Limb (tissue), 2 donors: Measurements from ENCODE around the gene ZNF771.
A peak's percentile ranks its signal among the peaks of the same experiment; 100 is the strongest.
"Not testable (repeated sequence)": the region's sequence is repeated elsewhere in the genome, so short reads cannot be mapped to it uniquely, and the experiment has no call there.

Source experiments
- DNase-seq, 2 donors: peaks; one replicate each; pipeline ENCODE4 v3.0.0-alpha.2; 2016; ENCODE audit errors: extremely low spot score in 2 of 2

Gene ZNF771

DNA sequence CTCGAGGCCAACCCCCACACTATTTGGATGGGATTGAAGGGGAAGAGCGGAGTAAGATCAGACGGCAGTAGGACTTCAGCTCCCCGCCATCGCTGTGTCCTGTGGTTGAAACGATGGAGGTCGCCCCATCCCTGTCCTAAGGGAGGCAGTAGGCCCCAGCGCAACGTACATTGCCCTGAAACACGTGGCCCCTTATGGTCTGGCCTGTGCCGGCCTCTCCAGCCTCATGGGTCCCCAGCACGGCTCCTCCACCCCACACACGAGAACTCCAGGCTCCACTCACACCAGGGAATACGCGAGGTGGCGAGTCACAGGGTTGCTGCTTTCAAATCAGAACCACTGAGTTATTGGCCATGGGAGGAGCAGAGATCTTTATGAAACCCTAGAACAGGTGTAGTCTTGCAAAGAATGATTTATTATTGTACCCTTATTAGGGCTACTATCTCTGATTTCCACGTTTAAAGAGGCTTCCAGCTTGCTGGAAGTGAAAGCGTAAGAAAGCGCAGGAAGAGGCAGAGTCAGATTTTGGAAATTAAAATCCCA lies 23.1 kb downstream of the ZNF771 start:
- no peak for DNase-seq

DNA sequence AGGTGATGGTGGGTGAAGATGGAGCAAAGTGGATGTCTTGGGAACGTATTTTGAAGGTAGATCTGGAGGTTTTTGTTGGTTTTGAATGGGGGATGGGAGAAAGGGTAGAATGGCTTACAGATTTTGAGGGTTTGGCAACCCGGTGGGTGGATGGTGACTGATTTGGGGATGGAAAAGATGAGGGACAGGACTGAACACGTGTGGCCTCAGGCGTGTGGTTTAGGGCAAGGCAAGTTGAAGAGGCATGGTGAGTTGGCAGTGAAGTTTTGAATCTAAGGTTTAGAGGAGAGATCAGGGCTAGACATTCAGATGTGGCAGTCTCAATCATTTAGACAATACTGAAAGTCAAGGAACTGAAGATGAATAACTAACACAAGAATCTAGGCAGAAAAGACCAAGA lies 27.4 kb downstream of the ZNF771 start:
- no peak for DNase-seq

DNA sequence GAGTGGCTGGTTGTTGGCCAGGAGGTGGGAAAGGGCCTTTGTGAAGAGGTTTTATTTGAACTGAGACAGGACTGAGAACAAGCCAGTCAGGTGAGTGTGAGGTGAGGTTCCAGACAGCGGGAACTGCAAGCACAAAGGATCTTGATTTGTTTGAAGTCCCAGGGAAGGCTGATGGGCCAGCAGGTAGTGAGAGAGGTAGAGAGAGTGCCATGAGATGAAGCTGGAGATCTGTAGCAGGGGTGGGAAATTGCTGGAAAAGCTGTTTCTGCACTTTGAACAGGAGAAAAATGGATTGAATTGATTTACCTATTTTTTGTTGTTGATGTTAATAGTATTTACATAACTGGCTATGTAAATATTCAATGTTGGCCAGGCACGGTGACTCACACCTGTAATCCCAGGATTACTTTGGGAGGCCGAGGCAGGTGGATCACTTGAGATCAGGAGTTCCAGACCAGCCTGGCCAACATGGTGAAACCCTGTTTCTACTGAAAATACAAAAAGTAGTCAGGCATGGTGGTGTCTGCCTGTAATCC lies 30.2 kb downstream of the ZNF771 start:
- no peak for DNase-seq

DNA sequence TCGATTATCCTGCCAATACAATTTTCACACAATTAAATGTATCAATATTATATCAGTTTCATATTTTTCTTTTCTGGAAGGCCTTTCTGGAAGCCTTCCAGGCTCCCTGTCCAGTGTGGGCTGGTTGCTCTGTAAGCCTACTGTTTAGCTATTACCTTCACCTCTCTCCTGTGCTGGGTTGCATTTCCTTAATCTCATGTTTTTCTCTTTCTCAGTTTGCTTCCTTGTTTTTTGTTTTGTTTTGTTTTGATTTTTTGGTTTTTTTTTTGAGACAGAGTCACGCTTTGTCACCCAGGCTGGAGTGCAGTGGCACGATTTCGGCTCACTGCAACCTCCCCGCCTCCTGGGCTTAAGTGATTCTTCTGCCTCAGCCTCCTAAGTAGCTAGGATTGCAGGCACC lies 31.4 kb downstream of the ZNF771 start:
- DNase-seq: no peak

DNA sequence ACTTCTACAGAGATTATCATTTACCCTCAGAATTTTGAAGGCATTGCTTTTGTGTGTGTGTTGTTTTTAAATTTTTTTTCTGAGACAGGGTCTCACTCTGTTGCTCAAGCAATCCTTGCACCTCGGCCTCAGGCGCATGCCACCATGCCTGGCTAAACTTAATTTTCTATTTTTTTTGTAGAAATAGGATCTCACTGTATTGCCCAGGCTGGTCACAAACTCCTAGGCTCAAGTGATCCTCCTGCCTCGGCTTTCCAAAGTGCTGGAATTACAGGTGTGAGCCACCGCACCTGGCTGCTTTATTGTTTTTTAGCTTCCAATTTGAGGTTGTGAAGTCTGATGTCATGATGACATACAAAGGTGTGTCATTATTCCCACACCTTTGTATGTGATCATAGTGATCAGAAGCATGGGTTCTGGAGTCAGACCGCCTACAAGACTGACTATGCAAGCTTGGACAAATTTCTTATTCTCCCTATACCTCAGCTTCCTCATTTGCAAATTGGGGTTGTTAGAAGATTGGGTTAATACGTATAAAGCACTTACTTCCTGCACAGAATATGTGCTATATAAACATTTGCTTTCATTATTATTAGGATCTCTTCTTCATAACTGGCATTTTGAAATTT lies 32.4 kb downstream of the ZNF771 start:
- no peak for DNase-seq

DNA sequence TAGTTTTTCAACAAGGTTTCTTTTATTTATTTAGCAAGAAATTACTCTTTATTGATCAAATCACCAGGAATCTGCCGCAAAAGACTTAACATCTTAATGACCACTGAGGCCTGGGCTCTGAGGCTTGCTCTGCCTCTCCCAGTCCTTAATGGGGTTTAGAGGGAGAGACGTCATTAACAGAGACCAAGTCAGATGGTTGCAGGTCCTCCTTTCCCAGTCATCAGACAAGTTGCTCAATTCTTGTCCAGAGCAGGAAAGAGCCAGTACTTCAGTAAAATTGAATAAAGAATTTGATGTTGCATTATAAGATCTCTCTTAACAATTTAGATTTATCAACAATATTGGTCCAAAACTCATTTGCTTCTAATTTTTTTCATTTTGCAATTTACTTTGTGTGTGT lies 36.2 kb downstream of the ZNF771 start:
- DNase-seq: no peak

DNA sequence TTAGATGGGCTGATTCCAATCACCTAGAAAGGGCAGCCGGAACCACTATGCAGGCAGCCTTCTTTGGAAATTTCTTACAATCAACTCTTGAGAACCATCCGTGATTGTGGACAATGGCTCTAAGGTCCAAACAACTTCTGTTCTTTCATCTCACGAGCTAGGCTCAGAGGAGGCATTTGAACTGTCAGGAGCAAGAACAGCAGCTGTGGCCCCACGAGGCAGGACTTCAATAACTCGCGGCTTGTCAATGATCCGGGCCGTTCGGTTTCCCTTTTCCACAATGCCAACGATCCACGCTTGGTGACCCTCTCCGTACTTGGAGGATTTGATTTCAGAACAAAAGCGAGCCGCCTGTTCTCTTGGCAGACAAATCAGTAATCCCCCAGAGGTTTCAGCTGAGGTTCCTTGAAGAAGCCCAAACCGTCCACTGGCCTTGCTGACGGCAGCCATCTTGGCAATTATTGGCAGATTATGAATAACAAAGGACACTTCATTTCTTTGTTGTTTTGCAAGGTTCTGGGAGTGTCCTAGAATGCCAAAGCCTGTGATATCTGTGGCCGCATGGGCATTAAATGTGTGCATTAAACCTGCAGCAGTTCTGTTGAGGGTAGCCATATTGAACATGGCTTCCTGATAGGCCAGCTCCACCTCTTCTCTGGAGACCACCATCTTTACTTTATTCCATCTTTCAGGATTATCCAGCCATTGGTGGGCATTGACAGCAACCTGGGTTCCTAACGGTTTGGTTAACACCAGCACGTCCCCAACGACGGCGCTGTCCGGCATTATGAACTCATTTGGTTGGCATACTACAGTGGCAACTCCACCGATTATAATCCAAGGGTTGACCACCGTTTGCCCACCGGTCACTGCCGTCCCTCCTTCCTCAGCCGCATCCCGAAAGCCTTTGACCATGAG lies 37.1 kb downstream of the ZNF771 start:
- no peak for DNase-seq

DNA sequence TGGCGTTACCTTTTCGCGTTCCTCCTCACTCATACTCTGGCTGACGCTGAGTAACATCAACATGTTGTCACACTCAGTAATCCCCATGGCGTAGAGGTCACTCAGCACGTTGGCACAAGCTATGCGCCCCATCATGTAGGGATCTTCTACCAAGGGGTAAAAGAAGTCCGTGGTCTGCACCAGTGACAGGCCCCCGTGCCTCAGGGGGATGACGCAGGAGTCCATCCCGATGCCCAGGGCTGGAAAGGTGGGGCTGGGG lies 37.7 kb downstream of the ZNF771 start:
- no peak for DNase-seq

DNA sequence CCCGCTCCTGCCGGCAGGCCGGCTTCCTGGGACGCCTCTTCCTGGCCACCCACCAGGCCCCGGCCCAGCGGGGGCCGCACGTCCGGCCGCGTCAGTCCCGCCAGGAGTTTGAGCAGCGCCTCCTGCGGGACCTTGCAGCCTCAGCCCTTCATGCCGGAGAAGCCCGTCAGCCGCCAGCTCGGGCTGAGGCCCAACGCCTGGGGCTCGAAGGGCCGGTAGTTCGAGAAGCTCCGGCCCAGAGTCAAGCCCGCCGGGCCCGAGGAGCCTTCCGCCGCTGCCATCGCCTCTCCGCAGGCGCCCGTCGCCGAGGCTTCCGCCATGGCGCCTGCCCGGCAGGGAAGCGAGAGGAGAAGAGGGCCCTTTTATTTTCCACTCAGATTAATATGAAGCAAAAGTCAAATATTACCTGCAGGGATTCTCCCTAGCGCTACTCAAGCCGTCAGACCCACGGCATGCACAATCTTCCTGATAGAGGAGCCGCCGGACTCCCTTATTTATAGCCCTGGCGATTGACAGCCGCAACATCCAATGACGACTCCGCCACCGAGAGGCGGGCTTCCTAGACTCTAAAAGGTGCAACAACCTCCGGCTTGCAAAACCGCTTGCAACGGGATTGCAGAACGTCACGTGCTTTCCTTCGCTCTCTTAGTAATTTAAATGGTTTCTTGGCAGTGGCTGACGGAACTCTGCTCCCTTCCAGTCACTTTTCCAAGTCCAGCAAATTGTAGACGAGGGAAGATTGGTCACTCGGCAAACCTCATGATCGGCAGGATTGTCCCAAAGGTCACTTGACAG lies 38.2 kb downstream of the ZNF771 start, which contains the start of gene SEPHS2:
TSS of gene SEPHS2 (minus strand) at position 467 of the 795 bp plus-strand sequence. CDS start at position 320, 147 bp downstream.
- DNase-seq: peak; percentile 94 to 97

DNA sequence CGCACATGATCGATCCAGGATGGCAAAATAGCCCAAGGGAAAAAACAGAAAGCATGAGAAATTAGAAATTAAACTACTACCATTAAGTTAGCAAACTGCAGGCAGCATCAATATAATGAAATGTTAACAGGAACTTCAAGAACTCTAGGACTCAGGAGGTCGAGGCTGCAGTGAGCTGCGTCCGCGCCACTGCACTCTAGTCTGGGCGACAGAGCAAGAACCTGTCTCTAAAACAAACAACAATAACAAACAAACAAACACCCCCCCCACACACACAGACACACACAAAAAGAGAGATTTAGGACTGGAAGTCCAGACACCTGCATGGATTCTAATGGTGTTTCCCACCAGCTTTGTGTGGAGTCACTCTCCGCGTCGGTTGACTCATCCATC lies 38.8 kb downstream of the ZNF771 start:
- DNase-seq: no peak

DNA sequence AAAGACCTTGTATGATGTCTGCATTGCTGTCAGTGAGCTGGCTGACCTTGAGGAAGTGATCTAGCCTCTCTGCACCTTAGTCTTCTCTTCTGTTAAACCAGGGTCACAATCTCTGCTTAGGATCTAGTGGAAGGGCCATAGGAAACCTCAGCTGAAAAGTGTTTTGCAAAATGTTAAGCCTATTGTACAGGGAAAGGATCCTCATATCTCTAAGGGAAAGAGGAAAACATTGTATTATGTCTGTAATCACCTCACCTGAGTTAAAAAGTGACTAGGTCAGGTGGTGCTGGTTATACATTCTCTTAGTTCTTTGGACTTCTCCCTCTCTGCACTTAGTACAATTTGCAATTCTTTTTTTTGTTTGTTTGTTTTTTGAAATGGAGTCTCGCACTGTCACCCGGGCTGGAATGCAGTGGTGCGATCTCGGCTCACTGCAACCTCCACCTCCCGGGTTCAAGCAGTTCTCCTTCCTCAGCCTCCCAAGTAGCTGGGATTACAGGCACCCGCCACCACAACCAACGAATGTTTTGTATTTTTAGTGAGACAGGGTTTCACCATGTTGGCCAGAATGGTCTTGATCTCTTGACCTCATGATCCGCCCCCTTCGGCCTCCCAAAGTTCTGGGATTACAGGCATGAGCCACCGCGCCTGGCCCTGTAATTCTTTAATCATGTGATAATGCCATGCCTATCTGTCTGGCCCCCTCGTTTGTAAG lies 40.3 kb downstream of the ZNF771 start:
- no peak for DNase-seq

DNA sequence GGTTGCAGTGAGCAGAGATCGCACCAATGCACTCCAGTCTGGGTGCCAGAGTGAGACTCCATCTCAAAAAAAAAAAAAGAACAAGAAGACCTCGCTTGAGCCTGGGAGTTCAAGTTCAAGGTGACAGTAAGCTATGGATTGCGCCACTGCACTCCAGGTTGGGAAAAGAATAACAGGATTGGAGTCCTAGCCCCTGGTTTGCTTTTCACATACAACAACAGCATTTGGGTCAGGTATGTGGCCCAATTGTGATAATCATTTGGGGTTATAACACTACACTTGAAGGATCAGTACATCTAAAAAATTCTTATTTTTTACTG lies 41.7 kb downstream of the ZNF771 start:
- DNase-seq: no peak

DNA sequence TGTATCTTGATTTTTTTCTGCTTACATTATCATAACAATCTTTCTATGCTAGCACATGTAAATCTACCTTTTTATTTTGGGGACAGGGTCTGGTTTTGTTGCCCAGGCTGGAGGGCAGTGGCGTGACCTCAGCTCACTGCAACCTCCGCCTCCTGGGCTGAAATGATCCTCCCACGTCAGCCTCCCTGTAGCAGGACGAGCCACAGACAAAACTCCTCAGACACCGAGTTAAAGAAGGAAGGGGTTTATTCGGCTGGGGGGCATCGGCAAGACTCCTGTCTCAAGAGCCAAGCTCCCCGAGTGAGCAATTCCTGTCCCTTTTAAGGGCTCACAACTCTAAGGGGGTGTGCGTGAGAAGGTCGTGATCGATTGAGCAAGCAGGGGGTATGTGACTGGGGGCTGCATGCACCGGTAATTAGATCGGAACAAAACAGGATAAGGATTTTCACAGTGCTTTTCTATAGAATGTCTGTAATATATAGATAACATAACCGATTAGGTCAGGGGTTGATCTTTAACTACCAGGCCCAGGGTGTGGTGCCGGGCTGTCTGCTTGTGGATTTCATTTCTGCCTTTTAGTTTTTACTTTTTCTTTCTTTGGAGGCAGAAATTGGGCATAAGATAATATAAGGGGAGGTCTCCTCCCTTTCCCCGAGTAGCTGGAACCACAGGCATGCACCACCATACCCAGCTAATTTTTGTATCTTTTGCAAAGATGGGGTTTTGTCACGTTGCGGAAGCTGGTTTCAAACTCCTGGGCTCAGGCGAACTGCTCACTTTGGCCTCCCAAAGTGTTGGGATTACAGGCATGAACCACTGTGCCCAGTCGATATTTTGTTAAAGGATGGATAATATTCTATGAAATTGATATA lies 45.5 kb downstream of the ZNF771 start:
- DNase-seq: not testable (repeated sequence)

DNA sequence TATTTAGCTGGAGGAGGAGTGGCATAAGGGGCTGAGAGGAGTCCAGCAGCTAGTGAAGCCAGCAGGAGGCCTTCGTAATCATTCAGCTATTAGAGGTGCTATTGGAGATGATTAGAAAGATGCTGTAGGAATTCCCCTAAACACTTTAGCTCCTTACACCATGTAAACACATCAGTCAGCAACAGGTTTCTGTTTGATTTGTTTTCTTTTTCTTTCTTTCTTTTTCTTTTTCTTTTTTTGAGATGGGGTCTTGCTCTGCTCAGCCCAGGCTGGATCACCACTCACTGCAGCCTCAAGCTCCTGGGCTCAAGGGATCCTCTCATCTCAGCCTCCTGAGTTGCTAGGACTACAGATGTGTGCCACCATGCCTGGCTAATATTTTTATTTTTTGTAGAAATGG lies 48.9 kb downstream of the ZNF771 start:
- no peak for DNase-seq

DNA sequence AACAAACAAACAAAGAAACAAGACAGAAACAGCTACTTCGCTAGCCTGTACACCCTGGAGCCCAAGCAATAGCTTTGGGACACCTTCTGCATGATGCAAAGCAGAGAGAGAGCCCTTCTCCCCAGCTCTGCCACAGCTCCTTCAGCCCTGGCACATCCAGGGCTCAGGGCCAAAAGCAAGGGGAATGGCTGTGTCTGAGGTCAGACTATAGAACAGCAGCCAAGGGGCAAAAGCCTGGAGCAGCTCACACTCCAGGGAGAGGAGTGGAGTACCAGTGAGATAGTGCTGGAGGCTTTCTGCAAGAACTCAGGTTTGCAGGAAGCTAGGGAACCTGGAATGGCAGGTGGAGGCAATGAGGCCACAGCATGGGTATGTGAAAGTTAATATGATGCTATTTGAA lies 49.9 kb downstream of the ZNF771 start:
- DNase-seq: no peak

DNA sequence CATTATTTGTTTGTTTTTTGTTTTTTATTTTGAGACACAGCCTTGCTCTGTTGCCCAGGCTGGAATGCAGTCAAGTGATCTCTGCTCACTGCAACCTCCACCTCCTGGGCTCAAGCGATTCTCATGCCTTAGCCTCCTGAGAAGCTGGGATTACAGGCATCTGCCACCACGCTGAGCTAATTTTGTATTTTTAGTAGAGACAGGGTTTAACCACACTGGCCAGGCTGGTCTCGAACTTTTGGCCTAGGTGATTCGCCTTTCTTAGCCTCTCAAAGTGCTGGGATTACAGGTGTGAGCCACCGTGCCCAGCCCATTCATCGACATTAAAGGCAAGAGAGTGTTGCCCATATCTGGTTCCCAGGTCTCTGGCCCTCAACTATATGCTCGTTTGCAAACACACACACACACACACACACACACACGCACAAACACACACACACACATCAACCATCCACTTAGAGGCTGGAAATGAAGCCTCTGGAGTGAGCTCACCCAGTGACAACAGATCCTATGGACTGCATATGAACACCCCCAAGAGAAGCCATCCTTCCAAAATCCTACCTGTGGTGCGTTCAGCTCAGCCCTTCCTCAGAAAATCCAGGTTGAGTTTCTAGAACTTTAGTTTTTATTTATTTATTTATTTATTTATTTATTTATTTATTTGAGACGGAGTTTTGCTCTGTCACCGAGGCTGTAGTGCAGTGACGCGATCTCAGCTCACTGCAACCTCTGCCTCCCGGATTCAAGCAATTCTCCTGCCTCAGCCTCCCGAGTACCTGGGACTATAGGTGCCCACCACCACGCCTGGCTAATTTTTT lies 50.5 kb downstream of the ZNF771 start:
- DNase-seq: no peak

DNA sequence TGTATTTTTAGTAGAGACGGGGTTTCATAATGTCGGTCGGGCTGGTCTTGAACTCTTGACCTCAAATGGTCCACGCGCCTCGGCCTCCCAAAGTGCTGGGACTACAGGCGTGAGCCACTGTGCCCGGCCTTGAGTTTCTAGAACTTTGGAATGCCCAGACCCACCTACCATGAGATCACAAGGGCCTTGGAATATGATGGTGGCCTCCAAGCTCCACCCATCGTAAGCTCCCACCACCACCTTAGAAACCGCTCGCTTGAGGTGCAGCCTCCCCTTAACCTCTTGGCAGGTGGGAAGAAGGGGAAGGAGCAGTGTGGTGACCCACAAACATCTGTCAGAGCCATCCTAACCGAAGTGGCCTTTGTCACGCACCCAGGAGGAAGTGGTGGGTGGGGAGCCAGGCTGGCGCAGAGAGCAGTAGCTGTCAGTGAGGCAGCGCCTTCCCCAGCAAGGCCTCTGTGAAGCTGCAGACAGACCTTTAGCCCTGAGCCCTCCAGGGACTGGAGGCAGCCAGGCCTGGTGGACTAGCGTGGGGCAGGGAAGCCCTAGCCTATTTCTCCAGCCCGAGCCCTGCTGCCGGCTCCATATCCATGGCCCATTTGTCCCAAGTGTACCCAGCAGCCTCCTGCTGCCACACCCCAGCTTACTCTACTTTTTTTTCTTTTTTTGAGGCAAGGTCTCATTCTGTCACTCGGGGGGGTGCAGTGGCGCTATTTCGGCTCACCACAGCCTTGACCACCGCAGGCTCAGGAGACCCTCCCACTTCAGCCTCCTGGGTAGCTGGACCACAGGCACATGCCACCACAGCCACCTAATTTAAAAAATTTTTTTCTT lies 51.4 kb downstream of the ZNF771 start:
- DNase-seq: no peak

DNA sequence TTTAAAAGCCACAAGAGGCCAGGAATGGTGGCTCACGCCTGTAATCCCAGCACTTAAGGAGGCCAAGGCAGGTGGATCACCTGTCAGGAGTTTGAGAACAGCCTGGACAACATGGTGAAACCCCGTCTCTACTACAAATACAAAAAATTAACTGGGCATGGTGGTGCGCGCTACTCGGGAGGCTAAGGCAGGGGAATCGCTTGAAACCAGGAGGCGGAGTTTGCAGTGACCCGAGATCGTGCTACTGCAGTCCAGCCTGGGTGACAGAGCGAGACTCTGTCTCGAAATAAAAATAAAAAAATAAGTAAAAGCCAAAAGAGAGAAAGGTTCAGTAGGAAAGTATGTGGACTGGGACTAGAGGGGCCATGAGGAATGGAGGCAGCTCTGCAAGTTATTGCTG lies 52.0 kb downstream of the ZNF771 start:
- no peak for DNase-seq

DNA sequence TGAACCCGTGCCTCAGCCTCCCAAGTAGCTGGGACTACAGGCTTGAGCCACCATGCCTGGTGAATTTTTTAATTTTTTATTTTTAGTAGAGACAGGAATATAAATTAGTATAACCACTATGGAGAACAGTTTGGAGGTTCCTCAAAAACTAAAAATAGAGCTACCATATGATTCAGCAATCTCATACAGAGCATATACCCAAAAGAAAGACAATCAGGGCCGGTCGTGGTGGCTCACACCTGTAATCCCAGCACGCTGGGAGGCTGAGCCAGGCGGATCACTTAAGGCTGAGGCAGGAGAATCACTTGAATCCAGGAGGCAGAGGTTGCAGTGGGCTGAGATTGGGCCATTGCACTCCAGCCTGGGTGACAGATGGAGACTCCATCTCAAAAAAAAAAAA lies 54.0 kb downstream of the ZNF771 start:
- DNase-seq: not testable (repeated sequence)
